SK-N-MC (cell line): ENCODE data around the gene TMPRSS3.

ENCODE experiments used
- DNase-seq: peaks from one replicate; pipeline ENCODE4 v3.0.0-alpha.2; 2011; ENCODE audit warnings: low read depth, low spot score
- H3K27ac ChIP-seq: fragments of 200-600 bp; sonication (generic); 2 replicates; pipeline ENCODE4 v1.5.1; 2016; ENCODE audit warnings: mixed run types
- H3K36me3 ChIP-seq: fragments of 200-600 bp; sonication (generic); 2 replicates; pipeline ENCODE4 v1.6.1; 2017; ENCODE audit warnings: antibody characterized with exemption, low read length, mixed read lengths; ENCODE audit not compliant: insufficient read depth
- H3K4me3 ChIP-seq: fragments of 200-600 bp; sonication (generic); 2 replicates; pipeline ENCODE4 v1.5.1; 2016
- H3K9ac ChIP-seq: fragments of 200-600 bp; sonication (generic); 2 replicates; pipeline ENCODE4 v1.8.0; 2017; ENCODE audit warnings: mixed run types, mixed read lengths; ENCODE audit not compliant: insufficient read length
- H3K9me3 ChIP-seq: fragments of 200-600 bp; sonication (generic); 2 replicates; pipeline ENCODE4 v1.6.1; 2017; ENCODE audit warnings: low read depth, mild to moderate bottlenecking, antibody characterized with exemption, low read length, moderate library complexity, mixed read lengths
- EZH2 ChIP-seq: fragments of 200-600 bp; sonication (generic); IDR thresholded peaks from one replicate; pipeline ENCODE4 v1.6.1; 2017; ENCODE audit warnings: antibody characterized with exemption
- FOXP2 ChIP-seq: optimal IDR thresholded peaks from 2 replicates; pipeline ENCODE3; 2011; ENCODE audit warnings: mild to moderate bottlenecking, moderate library complexity; ENCODE audit not compliant: insufficient read depth; ENCODE audit errors: extremely low read length, control extremely low read depth
- POLR2AphosphoS5 ChIP-seq: IDR thresholded peaks from 2 replicates; pipeline ENCODE4 v1.6.1; 2012; ENCODE audit warnings: mild to moderate bottlenecking, low read depth, low read length, borderline replicate concordance

TMPRSS3 gene

GRCh38 chr21:42324896-42325295 is 71.0 kb downstream of the TMPRSS3 start:
- no peak overlapping the region for H3K9ac ChIP-seq
- H3K4me3 ChIP-seq = no peak overlapping the region
- no peak for DNase-seq
- no peak overlapping the region for H3K27ac ChIP-seq
- TF ChIP-seq EZH2 (no peak), POLR2AphosphoS5 (no peak), FOXP2 (no peak)
- H3K36me3 ChIP-seq = no peaks in the 10 kb centered on the region
- H3K9me3 ChIP-seq = no peaks in the 10 kb centered on the region
